Endothelial cell of umbilical vein (primary cell): Measurements from ENCODE around the gene GPR146. TPM values are rescaled to one million over a fixed set of nuclear protein-coding genes. Genes with fewer than 3 reads are reported as not detected.

ENCODE experiments used
- BruUV-seq: library from RNA; stranded (reverse); fragments of 400-500 nt; replicated peaks from 2 replicates; lab custom pipeline; 2021; lab: Mats Ljungman, UMichigan
- CTCF ChIA-PET: fragments of 300-600, 350-600 bp; sonication (Branson Sonifier 250); formaldehyde crosslinking; loops from one replicate; lab custom pipeline; 2021; ENCODE audit warnings: antibody characterized with exemption, inconsistent platforms; lab: Charles Lee
- POLR2A ChIA-PET: fragments of 300-600, 350-600 bp; sonication (Branson Sonifier 250); formaldehyde crosslinking; loops from one replicate; lab custom pipeline; 2021; ENCODE audit warnings: antibody characterized with exemption, inconsistent platforms; lab: Charles Lee
- DNase-seq: peaks from one replicate; pipeline ENCODE4 v3.0.0-alpha.2; 2011; ENCODE audit warnings: low read depth, low spot score
- FAIRE-seq: peaks from 2 replicates; lab custom pipeline; 2011; peaks lifted over from hg19 to GRCh38; lab: Jason Lieb, UNC
- H2AFZ ChIP-seq: 2 replicates; pipeline ENCODE4 v1.6.0; 2012; ENCODE audit warnings: low read depth, low read length, control low read depth, inconsistent platforms
- H3K27ac ChIP-seq: 2 replicates; pipeline ENCODE4 v1.5.1; 2011; ENCODE audit warnings: low read depth, mild to moderate bottlenecking, control low read depth, low read length, moderate library complexity; ENCODE audit not compliant: insufficient read depth
- H3K27me3 ChIP-seq, 2 experiments: 2 replicates each; pipeline versions ENCODE4 v1.6.0 to v1.6.1; 2011; ENCODE audit warnings: low read length in 2 of 2, mixed read lengths in 1 of 2; ENCODE audit not compliant: control insufficient read depth in 2 of 2, insufficient read depth in 2 of 2
- H3K36me3 ChIP-seq, 2 experiments: 2 replicates in 1 of 2; 3 replicates in 1 of 2; pipeline ENCODE4 v1.5.1; 2011; ENCODE audit warnings: low read length in 2 of 2, mild to moderate bottlenecking in 1 of 2, moderate library complexity in 1 of 2; ENCODE audit not compliant: control insufficient read depth in 2 of 2, insufficient read depth in 2 of 2; ENCODE audit errors: extremely low read depth in 1 of 2
- H3K4me1 ChIP-seq: 3 replicates; pipeline ENCODE4 v1.5.1; 2011; ENCODE audit warnings: mild to moderate bottlenecking, low read length; ENCODE audit not compliant: control insufficient read depth, insufficient read depth; ENCODE audit errors: extremely low read depth
- H3K4me2 ChIP-seq: 2 replicates; pipeline ENCODE4 v1.6.1; 2011; ENCODE audit warnings: low read length, control low read depth, mixed read lengths; ENCODE audit not compliant: insufficient read depth
- H3K4me3 ChIP-seq, 3 experiments: fragments of 200-600 bp in 1 of 3; sonication (generic), shearing (Covaris generic) in 1 of 3; replicated peaks in 1 of 3; 2 replicates each; pipeline ENCODE4 v1.5.1; 2011 to 2016; ENCODE audit warnings: control low read depth in 3 of 3, low read length in 3 of 3, mild to moderate bottlenecking in 2 of 3, inconsistent platforms in 1 of 3, low read depth in 1 of 3, moderate library complexity in 1 of 3; ENCODE audit not compliant: insufficient read depth in 1 of 3
- H3K79me2 ChIP-seq: 2 replicates; pipeline ENCODE4 v1.6.0; 2012; ENCODE audit warnings: low read length, inconsistent platforms; ENCODE audit not compliant: control insufficient read depth, insufficient read depth
- H3K9ac ChIP-seq: replicated peaks from 2 replicates; pipeline ENCODE3; 2011; ENCODE audit warnings: low read length, control low read depth; ENCODE audit not compliant: insufficient read depth; ENCODE audit errors: extremely low read depth
- H3K9me1 ChIP-seq: replicated peaks from 3 replicates; pipeline ENCODE4 v1.6.0; 2011; ENCODE audit warnings: mild to moderate bottlenecking, low read length; ENCODE audit not compliant: control insufficient read depth, insufficient read depth; ENCODE audit errors: extremely low read depth
- H3K9me3 ChIP-seq: replicated peaks from 2 replicates; pipeline ENCODE4 v1.5.1; 2012; ENCODE audit warnings: low read length, inconsistent platforms; ENCODE audit not compliant: control insufficient read depth, insufficient read depth
- H4K20me1 ChIP-seq: replicated peaks from 2 replicates; pipeline ENCODE3; 2011; ENCODE audit warnings: mild to moderate bottlenecking, low read length; ENCODE audit not compliant: control insufficient read depth, insufficient read depth; ENCODE audit errors: extremely low read depth
- CTCF ChIP-seq, 2 donors: IDR thresholded peaks; 1 replicate in 1 of 2; 2 replicates in 1 of 2; pipeline ENCODE4 v1.5.1; 2011; ENCODE audit warnings: low read length in 2 of 2, mild to moderate bottlenecking in 2 of 2, moderate library complexity in 2 of 2, control low read depth in 1 of 2, inconsistent platforms in 1 of 2, low read depth in 1 of 2; ENCODE audit not compliant: insufficient read depth in 1 of 2; ENCODE audit errors: extremely low read depth in 1 of 2
- EZH2 ChIP-seq: IDR thresholded peaks from 2 replicates; pipeline ENCODE4 v1.6.1; 2012; ENCODE audit warnings: borderline replicate concordance, low read depth, mild to moderate bottlenecking, moderate library complexity, low read length, inconsistent platforms; ENCODE audit not compliant: severe bottlenecking
- FOS ChIP-seq: IDR thresholded peaks from 2 replicates; pipeline ENCODE4 v1.6.1; 2011; ENCODE audit warnings: mild to moderate bottlenecking, low read length, moderate library complexity, borderline replicate concordance; ENCODE audit not compliant: insufficient read depth
- GATA2 ChIP-seq: IDR thresholded peaks from 2 replicates; pipeline ENCODE4 v1.7.0; 2011; ENCODE audit warnings: low read depth, mild to moderate bottlenecking, moderate library complexity, mixed read lengths, low read length; ENCODE audit not compliant: insufficient read length, insufficient read depth
- JUN ChIP-seq: IDR thresholded peaks from 2 replicates; pipeline ENCODE4 v1.6.1; 2011; ENCODE audit warnings: borderline replicate concordance, low read depth; ENCODE audit not compliant: insufficient read length, insufficient read depth
- MAX ChIP-seq: IDR thresholded peaks from 2 replicates; pipeline ENCODE4 v1.6.1; 2011; ENCODE audit not compliant: insufficient read depth, insufficient read length
- MYC ChIP-seq: IDR thresholded peaks from one replicate; pipeline ENCODE4 v1.6.1; 2011; ENCODE audit warnings: mild to moderate bottlenecking, low read depth, low read length
- POLR2A ChIP-seq: IDR thresholded peaks from 2 replicates; pipeline ENCODE4 v1.6.1; 2012; ENCODE audit warnings: low read depth, mild to moderate bottlenecking, control low read depth, low read length
- POLR2AphosphoS5 ChIP-seq: IDR thresholded peaks from 2 replicates; pipeline ENCODE4 v1.6.1; 2012; ENCODE audit warnings: low read depth, mild to moderate bottlenecking, control low read depth, low read length, moderate library complexity; ENCODE audit not compliant: insufficient read depth
- dilution Hi-C: fragments of 300-500 bp; cut with MboI; formaldehyde crosslinking; loops from one replicate; pipeline ENCODE4 v1.15.0; 2019; ENCODE audit warnings: low sequenced_read_pairs; ENCODE audit not compliant: extremely low pct_ligation_motif_present
- intact Hi-C: fragments of 100-400 bp; cut with micrococcal nuclease; formaldehyde crosslinking; loops from one replicate; pipeline ENCODE4 v1.10.0; 2022
- polyA plus RNA-seq, 4 experiments: library from polyadenylated mRNA; depleted of rRNA in 3 of 4; stranded (reverse) in 3 of 4; unstranded in 1 of 4; fragments of >200 nt; gene quantifications; 2 replicates each; pipeline versions ENCODE4 v1.2.1 to v1.2.3, GENCODE V29; 2011 to 2012; ENCODE audit warnings: missing spikeins in 1 of 4
- total RNA-seq: library from RNA; stranded (reverse); gene quantifications from 2 replicates; pipeline ENCODE4 v1.2.3, GENCODE V29; 2021

The GPR146 gene
- total and polyA plus RNA-seq, 2 donors (not counting 3 experiments of a cell fraction or from before 2014, with no cell fraction given), result 18.5 to 44.8 TPM

- dilution Hi-C loops (no loop called here), intact Hi-C loops (loop anchor here (5.0 kb wide), 1 partner anchor 156 kb away; no protein-coding TSS in a partner anchor)
- no peak overlapping the region for H3K27ac ChIP-seq
- H3K4me3 ChIP-seq, result no peak overlapping the region
- H3K27me3 ChIP-seq, result no peaks in the 10 kb centered on the region
- ChIA-PET POLR2A (no interaction called here), CTCF (no interaction called here)
- no peak for TF ChIP-seq FOS
- TF ChIP-seq POLR2A, result no peak
- TF ChIP-seq MYC, result no peak
- TF ChIP-seq JUN, result no peak
- TF ChIP-seq EZH2, result no peak
- no peak for TF ChIP-seq POLR2AphosphoS5
- TF ChIP-seq MAX, result no peak
- TF ChIP-seq CTCF (IDR thresholded peaks at IDR 0.05; ENCODE audit: extremely low read depth in 1 of 2, insufficient read depth in 1 of 2, low read depth in 1 of 2, low read length in 2 of 2), result no peak
- no peak for TF ChIP-seq GATA2
- H3K9ac ChIP-seq, result no peak overlapping the region
- peaks cover 13% of the 10 kb centered on the region for H3K4me1 ChIP-seq
- H3K79me2 ChIP-seq, result no peaks in the 10 kb centered on the region
- no peak overlapping the region for H3K4me2 ChIP-seq
- FAIRE-seq (no peak), DNase-seq (no peak)
- peaks cover 0 to 2% of the 10 kb centered on the region in 2 experiments for H3K36me3 ChIP-seq
- H3K9me1 ChIP-seq, result no peaks in the 10 kb centered on the region
- H2AFZ ChIP-seq, result no peak overlapping the region
- no peaks in the 10 kb centered on the region for H4K20me1 ChIP-seq
- BruUV-seq, result no TSS peak
- H3K9me3 ChIP-seq, result no peaks in the 10 kb centered on the region
These were observed 19.0 kb downstream of the GPR146 start for GRCh38 chr7:1063361-1063760.
